GM19372 (cell line): ENCODE data around the gene MRM2.

ENCODE experiments used
- ATAC-seq: cut with Tn5 transposase; IDR thresholded peaks from one replicate; pipeline ENCODE4 v1.9.1; 2021; ENCODE audit warnings: mild to moderate bottlenecking, low read depth, moderate library complexity; ENCODE audit not compliant: unreplicated experiment

The MRM2 gene

DNA sequence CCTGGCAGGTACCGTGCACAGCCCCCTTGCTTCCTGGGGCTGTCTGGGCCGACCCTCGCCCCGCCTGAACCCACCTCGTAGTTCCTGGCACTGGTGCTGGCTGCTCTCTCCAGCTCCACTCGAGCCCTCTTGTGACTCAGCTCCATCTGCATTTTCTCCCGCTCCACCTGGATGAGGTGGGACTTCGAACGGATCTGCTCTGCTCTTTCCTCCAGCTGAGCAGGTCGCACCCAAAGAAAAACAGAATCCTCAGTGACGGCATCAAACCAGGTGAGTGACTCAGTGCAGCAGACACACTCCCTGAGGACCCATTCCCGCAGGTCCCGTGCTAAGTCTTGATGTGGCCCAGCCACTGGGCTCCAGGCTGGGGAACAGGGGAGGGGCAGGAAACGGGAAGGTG lies 16.7 kb downstream of the MRM2 start:
- ATAC-seq, result no peak

DNA sequence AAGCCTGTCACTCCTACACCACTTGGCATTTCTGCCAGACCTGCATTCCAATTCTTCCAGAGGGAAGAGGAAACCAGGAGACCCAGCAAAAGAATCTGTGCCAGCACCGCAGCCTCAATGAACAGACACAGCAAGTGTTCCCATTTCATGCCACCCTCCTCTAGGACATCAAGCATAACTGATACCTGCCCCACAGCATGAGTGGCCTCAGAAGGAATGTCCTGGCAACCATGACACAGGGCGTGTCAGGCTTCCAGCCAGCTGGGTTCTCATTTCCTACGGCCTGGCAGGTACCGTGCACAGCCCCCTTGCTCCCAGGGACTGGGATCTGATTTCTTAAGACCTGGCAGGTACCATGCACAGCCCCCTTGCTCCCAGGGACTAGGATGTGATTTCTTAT lies 17.1 kb downstream of the MRM2 start:
- ATAC-seq, result no peak

DNA sequence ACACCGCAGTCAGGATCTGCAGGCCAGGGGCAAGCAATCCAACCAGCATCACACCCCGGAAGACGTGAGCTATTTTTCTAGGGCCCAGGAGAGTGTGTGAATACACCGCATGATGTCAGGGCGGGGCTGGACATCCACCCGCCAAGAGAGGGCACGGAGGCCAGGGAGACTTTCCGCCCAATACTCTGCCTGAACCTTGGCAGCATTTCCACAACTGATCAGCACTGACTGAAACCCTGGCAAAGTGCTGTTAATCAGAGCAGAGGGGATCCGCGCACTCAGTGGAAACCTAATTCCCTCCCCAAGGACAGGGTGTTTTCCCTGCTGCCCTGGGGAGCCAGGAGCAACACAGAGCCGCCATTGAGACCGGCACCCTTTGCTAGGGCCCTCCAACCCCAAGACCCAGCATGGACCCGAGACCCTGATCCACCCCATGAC lies 17.5 kb downstream of the MRM2 start:
- no peak for ATAC-seq

DNA sequence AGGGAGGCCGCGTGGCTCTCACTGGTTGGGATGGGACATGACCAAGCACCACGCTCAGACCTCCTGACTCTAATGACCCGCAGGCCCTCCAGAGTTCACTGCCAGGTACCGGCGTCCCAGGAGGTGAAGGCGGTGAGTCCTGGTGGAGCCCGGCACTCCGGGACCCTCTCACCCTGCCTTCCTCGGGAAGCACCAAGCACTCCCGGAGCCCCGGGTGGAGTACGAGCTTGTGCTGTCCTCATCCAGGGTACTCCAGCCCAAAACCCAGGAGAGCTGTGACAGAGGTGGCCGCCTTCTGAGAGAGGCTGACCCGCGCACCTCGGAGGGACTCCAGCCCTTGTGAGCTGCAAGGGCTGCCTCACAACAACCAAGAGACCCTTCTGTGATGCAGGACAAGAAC lies 18.7 kb downstream of the MRM2 start:
- ATAC-seq, result no peak

DNA sequence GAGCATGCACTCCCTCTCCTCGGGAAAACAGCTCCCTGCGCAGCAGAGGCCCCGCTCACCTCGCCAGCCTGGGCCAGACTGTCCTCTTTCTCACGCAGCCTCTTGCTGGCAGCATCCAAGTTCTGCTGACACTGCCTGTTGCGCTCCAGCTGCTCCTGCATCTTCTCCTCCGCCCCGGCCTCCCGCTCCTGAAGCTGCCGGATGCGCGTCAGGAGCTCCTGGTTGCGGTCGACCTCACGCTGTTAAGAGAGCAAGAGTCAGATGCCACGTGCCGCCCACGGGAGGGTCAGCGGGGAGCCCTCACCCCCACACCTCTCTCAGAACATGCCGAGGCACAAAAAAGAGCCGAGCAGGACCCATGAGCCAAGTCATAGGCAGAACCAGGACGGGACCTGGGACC lies 19.5 kb downstream of the MRM2 start:
- ATAC-seq, result no peak

DNA sequence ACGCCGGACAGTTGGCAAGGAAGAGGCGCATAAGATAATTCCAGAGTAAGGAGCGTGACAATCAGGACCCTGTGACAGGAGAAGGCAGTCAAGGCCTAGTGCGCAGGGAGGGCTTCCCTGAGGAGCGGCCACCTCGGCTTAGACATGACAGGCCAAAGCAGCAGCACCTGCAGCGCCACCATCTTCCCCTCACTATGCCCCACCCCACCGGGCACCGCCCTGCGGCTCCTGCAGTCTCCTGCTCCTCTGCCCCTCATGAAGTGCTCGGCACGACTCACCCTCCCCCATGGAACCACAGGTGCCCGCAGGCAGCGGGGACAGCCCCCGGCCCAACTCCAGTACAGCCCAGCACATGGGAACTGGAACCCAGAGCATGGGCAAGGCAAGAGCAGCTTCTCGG lies 21.1 kb downstream of the MRM2 start:
- ATAC-seq, result no peak

DNA sequence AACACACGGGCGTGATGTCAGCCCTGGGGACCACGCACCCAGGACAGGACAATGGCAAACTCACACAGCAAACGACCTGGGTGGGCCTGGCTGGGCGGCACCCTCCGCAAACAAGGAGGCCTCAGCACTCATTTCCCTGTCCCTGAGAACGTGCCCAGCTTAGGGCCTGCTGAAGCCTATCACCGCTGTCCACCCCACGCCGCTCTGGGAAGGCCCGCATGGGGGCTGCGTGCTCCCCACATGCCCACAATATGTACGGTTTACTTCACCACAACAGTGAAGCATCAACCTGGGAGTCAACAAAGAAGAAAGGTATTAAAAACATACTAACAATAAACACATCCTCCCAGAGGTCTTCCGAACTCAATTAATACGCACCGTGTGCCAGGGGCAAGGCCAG lies 21.5 kb downstream of the MRM2 start:
- no peak for ATAC-seq

DNA sequence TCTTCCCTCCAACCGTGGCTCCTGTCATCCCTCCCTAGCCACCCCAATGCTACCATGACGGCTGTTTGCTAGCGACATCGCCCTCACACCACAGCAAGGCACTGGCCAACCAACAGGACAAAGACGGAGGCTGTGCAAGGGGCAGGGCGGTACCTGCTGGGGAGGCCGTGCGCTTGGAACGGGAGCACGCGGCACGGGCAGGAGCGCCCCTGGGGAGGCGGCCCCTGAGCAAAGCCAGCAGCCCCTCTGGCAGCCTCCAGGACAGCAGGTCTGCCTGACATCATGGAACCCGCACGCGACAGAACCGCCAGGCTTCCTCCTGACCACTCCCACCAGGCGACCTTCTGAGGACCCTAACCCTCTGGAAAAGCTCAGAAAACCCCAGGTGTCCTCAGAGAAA lies 22.0 kb downstream of the MRM2 start:
- no peak for ATAC-seq

DNA sequence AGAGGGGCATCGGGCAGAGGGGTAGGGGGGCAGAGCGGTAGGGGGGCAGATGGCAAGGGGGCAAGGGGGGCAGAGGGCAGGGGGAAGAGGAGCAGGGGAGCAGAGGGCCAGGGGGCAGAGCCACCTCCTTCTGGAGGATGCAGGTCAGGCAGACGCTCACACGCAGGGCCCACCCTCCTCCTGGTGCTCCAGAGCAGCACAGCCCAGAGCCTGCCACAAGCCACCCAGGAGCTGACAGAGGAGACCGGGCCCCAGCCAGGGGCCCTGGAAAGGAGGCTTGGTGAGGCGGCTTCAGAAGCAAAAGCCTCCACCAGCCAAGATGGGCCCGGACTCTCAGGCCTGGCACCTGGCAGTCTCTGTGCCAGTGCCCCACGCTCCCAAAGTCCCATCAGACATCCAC lies 22.4 kb downstream of the MRM2 start:
- ATAC-seq, result no peak

DNA sequence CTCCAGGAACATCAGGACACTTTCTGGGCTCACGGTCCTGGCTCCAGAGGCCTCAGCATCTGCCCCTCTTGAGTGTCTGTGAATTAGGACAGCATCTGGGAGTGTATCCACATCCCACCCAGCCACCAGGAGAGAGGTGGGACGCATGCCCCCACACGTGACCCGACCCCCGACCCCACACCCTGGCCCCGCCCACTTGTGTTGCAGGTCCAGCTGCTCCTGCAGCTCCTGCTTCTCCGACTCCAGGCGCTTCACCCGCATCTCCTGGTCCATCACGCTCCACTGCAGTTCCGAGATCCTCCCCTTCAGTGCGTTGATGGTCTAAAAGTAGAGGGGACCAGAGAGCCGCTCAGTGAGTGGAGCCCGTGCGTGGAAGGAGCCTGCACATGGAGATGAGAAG lies 22.9 kb downstream of the MRM2 start:
- no peak for ATAC-seq

DNA sequence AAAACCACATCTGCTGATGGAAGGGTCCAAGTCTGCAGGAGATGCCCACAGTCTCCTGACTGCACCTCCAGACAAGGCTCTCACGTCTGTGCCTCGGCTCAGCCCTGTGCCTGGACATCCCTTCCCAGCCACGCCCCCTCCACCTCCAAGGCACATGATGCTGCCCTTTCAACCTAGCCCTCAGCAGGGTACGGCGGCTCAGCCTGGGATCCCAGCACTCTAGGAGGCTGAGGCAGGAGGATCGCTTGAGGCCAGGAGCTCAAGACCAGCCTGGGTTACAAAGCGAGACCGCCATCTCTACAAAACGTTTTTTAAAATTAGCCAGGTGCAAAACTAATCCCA lies 23.6 kb downstream of the MRM2 start:
- no peak for ATAC-seq

DNA sequence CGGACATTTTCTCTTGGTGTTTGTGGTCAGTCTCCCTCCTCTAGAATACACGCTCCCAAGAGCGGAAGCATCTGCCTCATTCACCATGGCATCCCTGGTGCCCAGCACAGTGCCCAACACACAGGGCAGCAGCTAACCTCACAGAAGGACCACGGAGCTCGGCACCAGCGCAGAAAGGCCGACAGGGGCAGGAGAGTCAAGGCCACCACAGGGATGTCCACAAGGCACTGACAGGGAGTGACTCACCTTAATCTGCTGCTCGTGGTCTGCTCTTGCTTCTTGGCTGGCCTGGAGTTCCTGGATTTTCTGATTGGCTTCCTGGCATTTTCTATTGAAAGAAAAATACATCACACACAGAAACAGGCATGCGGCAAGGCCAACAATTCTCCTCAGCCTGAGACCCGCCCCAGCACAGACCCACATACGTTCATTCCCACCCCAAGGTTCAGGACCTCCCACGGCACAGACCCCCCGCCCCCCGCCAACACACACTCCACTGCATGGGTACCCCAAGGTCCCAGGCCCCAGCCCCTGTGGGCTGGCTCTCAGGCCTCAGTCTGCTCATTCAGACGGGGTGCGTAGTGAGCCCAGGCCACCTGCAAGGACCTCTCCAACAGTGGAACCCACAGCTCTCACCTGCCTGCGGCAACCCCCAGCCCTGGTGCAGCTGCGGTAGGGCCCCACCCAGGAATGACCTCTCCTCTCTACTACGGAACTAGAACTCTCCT lies 24.1 kb downstream of the MRM2 start:
- ATAC-seq, result no peak

DNA sequence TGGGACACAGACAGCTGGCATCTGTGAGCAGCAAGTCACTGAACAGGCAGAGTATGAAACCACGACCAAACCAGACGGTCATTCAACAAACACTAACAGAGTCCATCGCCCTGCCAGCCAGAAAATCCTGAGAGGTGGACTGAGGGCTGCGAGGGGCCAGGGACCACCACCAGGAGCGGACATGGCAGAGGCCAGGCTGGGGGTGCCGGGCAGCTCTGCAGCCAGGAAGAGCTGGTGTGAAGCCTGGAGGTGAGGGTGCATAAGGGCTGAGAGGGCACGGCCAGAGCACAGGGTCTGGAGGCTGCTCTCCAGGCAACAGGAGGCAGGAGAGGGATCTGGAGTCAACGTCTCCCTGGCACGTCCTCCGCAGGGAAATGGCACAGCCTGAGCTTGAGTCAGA lies 24.8 kb downstream of the MRM2 start:
- no peak for ATAC-seq

DNA sequence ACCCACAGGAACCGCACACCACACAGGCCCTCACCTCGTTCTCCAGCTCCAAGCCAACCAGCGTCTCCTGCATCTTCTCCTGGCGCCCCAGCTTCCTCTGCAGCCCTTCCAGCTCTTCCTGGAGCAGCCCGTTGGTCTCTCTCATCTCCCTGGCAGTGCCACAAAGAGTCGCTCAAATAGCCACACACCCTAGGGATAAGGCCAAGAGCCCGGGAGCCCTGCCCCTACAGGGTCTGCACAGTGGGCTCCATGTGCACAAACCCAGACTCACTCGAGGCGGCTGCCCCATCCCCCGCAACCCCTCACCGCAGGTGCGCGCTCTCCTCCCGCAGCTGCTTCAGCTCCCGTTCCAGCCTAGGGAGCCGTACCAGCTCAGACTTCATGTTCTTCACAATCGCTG lies 26.2 kb downstream of the MRM2 start:
- ATAC-seq, result no peak

DNA sequence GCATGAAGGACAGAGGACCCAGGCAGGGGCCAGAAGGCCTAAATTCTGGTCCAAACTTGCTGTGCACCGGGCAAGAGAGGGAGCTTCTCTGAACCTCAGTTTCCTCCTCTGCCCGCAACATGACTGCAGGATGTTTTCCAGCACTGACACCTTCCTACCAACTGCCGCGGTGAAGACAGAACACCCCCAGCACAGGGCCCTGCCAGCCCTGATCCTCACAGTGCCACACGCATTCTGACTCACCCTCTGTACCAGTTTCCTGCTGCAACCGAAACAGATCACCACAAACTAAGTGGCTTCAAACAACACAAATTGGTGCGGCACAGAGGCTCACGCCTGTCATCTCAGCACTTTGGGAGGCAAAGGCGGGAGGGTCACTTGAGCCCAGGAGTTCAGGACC lies 27.4 kb downstream of the MRM2 start:
- ATAC-seq, result no peak

DNA sequence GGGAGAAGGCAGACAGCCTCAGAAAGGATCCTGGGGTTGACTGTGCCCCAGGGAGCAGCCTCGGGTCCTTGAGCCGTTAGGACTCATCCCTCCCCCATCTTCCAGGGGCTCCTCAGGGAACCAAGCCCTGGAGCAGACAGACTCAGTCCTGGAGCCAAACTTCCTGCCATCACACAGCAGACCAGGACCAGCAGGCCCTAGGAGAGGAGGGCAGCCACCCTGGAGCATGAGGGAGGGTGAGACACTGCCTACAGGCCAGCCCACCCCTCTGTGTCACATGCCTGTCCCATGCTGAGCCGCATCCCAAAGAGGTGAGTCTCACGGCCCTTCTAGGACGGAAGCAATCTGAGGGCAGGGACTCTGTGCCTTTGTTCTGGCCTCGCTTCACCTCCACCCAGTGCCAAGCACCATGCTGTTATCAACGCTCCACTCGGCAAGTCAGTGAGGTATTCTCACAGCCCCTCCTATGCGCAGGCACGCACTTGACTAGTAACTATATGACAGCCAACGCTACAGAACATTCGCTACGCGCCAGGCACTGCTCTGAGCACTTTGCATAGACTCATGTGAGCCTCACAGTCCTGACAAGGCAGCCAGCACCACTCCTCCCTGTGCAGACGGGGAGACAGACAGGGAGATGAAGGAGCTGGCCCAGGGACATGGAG lies 28.3 kb downstream of the MRM2 start:
- ATAC-seq, result no peak

DNA sequence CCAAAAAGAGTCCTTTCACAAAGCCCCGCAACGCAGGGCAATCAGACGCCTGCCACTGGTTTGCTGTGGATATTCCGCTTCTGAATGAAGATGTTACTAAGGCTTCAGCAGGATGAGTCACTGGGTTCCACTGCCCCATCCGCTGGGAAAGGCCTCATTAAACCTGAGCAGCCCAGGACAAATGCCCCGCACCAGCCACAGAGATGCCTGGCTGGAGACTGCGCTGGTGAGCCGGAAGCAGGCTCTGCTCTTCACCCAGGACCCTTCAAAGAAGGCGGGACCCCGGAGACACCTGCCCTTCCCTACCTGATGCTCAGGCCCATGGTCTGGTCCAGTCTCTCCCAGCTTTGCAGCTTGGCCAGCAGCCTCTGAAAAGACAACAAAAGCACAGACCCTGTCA lies 29.1 kb downstream of the MRM2 start:
- no peak for ATAC-seq

DNA sequence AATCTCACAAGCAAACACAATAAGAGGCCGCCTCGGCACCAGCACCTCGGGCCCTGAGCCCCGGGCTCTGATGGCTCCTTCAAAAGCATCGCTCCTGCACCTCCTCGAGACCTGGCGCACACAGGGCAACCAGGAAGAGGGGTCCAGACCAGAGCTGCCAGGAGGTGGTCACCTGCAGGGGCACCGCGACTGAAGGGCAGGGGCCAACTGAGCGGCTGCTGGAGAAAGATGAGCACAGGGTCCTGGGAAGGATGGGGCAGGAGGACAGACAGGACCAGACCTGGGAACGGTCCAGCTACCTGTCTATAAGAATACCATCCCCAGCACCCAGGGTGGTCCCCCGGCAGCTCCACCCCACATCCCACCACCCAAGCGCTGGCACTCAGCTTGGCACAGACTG lies 30.1 kb downstream of the MRM2 start:
- ATAC-seq, result no peak

DNA sequence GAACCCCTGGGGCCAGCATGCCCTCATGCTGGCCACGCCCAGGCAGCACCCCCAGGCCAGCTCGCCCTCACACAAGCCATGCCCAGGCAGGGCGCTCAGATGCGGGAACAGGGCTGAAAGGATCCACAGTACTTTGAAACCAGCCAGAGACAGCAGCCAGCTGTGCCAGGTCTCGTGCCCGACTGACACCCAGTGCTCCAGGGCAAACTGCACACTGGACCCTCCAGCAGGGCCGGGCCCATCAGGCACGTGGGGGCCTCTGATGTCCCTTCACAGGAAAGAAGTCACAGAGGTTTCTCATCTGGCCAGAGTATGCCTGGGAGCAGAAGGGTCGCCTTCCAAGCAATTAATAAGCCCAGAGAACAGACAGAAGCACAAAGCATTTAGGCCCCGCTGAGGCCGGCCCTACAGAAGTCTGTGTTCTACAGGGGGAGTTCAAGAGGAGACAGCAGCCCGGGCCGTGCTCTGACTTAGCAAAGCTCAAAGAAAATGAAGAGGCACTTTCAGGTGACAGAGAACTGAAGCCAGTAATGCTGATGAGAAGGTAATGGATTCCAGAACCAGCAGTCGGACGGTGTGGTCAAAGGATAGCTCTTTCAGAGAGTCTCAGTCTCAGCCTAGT lies 30.6 kb downstream of the MRM2 start:
- ATAC-seq, result no peak

DNA sequence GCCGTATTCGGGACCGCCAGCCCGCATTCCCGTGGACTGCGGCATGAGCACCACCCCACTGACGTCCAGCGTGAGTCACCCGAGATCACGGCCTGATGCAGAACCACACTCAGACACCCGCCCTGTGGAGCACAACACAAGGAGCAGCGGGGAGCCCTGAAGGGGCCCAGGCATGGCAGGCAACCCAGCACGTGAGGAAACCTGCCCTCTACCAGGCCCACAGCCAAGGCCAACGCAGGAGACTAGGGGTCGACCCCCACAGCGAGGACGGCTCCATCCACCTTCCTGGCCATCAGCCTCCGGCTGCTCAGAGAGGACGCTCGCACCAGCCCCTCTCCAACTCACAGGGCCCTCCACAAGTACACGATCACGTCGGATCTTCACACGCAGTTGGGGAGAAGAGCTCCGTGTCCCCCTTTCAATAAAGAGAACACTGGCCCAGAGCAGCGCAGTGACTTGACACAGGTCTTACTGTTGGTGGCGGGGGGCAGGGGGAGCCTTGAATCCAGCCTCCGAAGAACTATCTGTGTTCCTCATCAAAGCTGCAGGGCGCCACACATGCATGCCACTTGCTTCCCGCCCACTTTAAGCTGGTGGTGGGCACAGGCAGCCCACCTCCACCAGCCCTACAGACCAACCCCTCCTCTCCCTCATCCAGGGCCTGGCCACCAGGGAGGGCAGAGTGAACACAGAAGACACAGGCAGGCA lies 31.3 kb downstream of the MRM2 start:
- ATAC-seq, result no peak

DNA sequence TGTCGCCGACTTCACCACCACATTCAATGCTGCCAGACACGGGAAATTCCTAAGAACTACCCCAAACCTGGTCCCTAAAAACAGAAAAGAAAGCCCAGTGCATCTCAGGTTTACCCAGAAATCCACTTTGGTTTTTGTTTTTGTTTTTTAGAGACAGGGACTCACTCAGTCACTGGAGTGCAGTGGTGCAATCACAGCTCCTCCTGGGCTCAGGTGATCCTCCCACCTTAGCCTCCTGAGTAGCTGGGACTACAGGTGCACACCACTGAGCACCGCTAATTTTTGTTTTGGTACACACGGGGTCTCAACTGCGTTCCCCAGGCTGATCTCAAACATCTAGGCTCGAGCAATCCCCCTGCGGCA lies 32.1 kb downstream of the MRM2 start:
- ATAC-seq, result no peak
